HEK293 (cell line): Measurements from ENCODE around the gene TMEM134.
A peak's percentile ranks its signal among the peaks of the same experiment; 100 is the strongest.

Experiments
- CTCF ChIA-PET: fragments of 350-600 bp; formaldehyde crosslinking; extraction: SDS; loops from one replicate; lab custom pipeline; 2021; ENCODE audit warnings: antibody characterized with exemption; lab: Yijun Ruan, JAX
- POLR2A ChIA-PET: fragments of 300-600 bp; formaldehyde crosslinking; extraction: SDS; loops from one replicate; lab custom pipeline; 2020; ENCODE audit warnings: antibody characterized with exemption, inconsistent platforms; lab: Yijun Ruan, JAX
- H3K27ac ChIP-seq: fragments of 200-500 bp; sonication (Bioruptor generic); 2 replicates; pipeline ENCODE4 v1.5.1; 2014; ENCODE audit warnings: low read depth, low read length, control low read depth, inconsistent platforms; ENCODE audit errors: extremely low read depth
- H3K36me3 ChIP-seq, 2 experiments: fragments of 200-500 bp in 1 of 2; sonication (Bioruptor generic) in 1 of 2; 1 replicate in 1 of 2; 2 replicates in 1 of 2; pipeline ENCODE4 v1.5.1; 2014 to 2017; ENCODE audit warnings: inconsistent platforms in 2 of 2, low read length in 2 of 2; ENCODE audit not compliant: control insufficient read depth in 2 of 2, insufficient read depth in 1 of 2
- H3K4me1 ChIP-seq: fragments of 200-500 bp; sonication (Bioruptor generic); 2 replicates; pipeline ENCODE4 v1.5.1; 2014; ENCODE audit warnings: mild to moderate bottlenecking, low read length, inconsistent platforms; ENCODE audit not compliant: control insufficient read depth, insufficient read depth
- H3K4me3 ChIP-seq: 2 replicates; pipeline ENCODE4 v1.5.1; 2011; ENCODE audit warnings: low read depth, mild to moderate bottlenecking, control low read depth, low read length, moderate library complexity
- H3K9me3 ChIP-seq: fragments of 200-500 bp; sonication (Bioruptor generic); 2 replicates; pipeline ENCODE4 v1.5.1; 2014; ENCODE audit warnings: low read depth, low read length, inconsistent platforms; ENCODE audit not compliant: control insufficient read depth, insufficient read depth
- ELK4 ChIP-seq: IDR thresholded peaks from 2 replicates; pipeline ENCODE4 v1.6.1; 2011; ENCODE audit warnings: mild to moderate bottlenecking, low read depth, low read length, borderline replicate concordance
- KLF8 ChIP-seq: fragments of 450-650 bp; formaldehyde crosslinking; IDR thresholded peaks from 2 replicates; pipeline ENCODE4 v1.5.1; 2016; ENCODE audit warnings: missing biosample characterization, missing genetic modification characterization
- SP2 ChIP-seq: fragments of 450-650 bp; formaldehyde crosslinking; IDR thresholded peaks from 2 replicates; pipeline ENCODE4 v1.5.1; 2016; ENCODE audit warnings: missing biosample characterization, missing genetic modification characterization
- ZBTB1 ChIP-seq: fragments of 450-650 bp; formaldehyde crosslinking; IDR thresholded peaks from 2 replicates; pipeline ENCODE4 v1.5.1; 2016; ENCODE audit warnings: missing biosample characterization, missing genetic modification characterization
- ZFHX2 ChIP-seq: fragments of 450-650 bp; formaldehyde crosslinking; conservative IDR thresholded peaks from 2 replicates; pipeline ENCODE4 v1.5.1; 2016; ENCODE audit warnings: missing biosample characterization, missing genetic modification characterization
- ZFP37 ChIP-seq: fragments of 450-650 bp; formaldehyde crosslinking; IDR thresholded peaks from 2 replicates; pipeline ENCODE4 v1.5.1; 2016; ENCODE audit warnings: missing biosample characterization, missing genetic modification characterization
- ZNF121 ChIP-seq: fragments of 450-650 bp; formaldehyde crosslinking; IDR thresholded peaks from 2 replicates; pipeline ENCODE4 v1.5.1; 2016; ENCODE audit warnings: missing biosample characterization, missing genetic modification characterization
- ZNF140 ChIP-seq: fragments of 450-650 bp; formaldehyde crosslinking; IDR thresholded peaks from 2 replicates; pipeline ENCODE4 v1.5.1; 2016; ENCODE audit warnings: missing biosample characterization, missing genetic modification characterization
- ZNF157 ChIP-seq: fragments of 450-650 bp; formaldehyde crosslinking; IDR thresholded peaks from 2 replicates; pipeline ENCODE4 v1.5.1; 2016; ENCODE audit warnings: missing biosample characterization, missing genetic modification characterization
- ZNF239 ChIP-seq: fragments of 450-650 bp; formaldehyde crosslinking; IDR thresholded peaks from 2 replicates; pipeline ENCODE4 v1.5.1; 2016; ENCODE audit warnings: missing biosample characterization, missing genetic modification characterization
- ZNF248 ChIP-seq: fragments of 450-650 bp; formaldehyde crosslinking; IDR thresholded peaks from 2 replicates; pipeline ENCODE4 v1.5.1; 2017; ENCODE audit warnings: missing biosample characterization, missing genetic modification characterization
- ZNF426 ChIP-seq: fragments of 450-650 bp; formaldehyde crosslinking; IDR thresholded peaks from 2 replicates; pipeline ENCODE4 v1.5.1; 2017; ENCODE audit warnings: missing biosample characterization, missing genetic modification characterization, mild to moderate bottlenecking, inconsistent platforms, moderate library complexity
- ZNF449 ChIP-seq: fragments of 450-650 bp; formaldehyde crosslinking; IDR thresholded peaks from 2 replicates; pipeline ENCODE4 v1.5.1; 2017; ENCODE audit warnings: missing biosample characterization, mild to moderate bottlenecking, missing genetic modification characterization, moderate library complexity
- ZNF610 ChIP-seq: fragments of 450-650 bp; formaldehyde crosslinking; IDR thresholded peaks from 2 replicates; pipeline ENCODE4 v1.5.1; 2016; ENCODE audit warnings: missing biosample characterization, missing genetic modification characterization, borderline replicate concordance
- ZNF621 ChIP-seq: fragments of 450-650 bp; formaldehyde crosslinking; IDR thresholded peaks from 2 replicates; pipeline ENCODE4 v1.5.1; 2017; ENCODE audit warnings: missing biosample characterization, missing genetic modification characterization
- ZNF791 ChIP-seq: fragments of 450-650 bp; formaldehyde crosslinking; IDR thresholded peaks from 2 replicates; pipeline ENCODE4 v1.5.1; 2016; ENCODE audit warnings: missing biosample characterization, missing genetic modification characterization
- TF ChIP-seq, protein P1 (sequence below): fragments of 450-650 bp; formaldehyde crosslinking; IDR thresholded peaks from 2 replicates; pipeline ENCODE4 v1.5.1; 2017; ENCODE audit warnings: missing biosample characterization, missing genetic modification characterization

The TMEM134 gene

GRCh38 chr11:67493548-67494370 lies 24.7 kb upstream of the TMEM134 start (continued):
- TF ChIP-seq, protein P1, sequence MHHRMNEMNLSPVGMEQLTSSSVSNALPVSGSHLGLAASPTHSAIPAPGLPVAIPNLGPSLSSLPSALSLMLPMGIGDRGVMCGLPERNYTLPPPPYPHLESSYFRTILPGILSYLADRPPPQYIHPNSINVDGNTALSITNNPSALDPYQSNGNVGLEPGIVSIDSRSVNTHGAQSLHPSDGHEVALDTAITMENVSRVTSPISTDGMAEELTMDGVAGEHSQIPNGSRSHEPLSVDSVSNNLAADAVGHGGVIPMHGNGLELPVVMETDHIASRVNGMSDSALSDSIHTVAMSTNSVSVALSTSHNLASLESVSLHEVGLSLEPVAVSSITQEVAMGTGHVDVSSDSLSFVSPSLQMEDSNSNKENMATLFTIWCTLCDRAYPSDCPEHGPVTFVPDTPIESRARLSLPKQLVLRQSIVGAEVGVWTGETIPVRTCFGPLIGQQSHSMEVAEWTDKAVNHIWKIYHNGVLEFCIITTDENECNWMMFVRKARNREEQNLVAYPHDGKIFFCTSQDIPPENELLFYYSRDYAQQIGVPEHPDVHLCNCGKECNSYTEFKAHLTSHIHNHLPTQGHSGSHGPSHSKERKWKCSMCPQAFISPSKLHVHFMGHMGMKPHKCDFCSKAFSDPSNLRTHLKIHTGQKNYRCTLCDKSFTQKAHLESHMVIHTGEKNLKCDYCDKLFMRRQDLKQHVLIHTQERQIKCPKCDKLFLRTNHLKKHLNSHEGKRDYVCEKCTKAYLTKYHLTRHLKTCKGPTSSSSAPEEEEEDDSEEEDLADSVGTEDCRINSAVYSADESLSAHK (tag by site-specific recombination), result no peak
- TF ChIP-seq ZNF426 (tag by site-specific recombination) (no peak), ZNF791 (tag by site-specific recombination) (no peak), ZNF610 (tag by site-specific recombination) (no peak), ZNF121 (tag by site-specific recombination) (no peak), ZNF140 (tag by site-specific recombination) (no peak)

- Histone ChIP-seq H3K36me3 (peaks cover 0 to 81% of the 10 kb centered on the region in 2 experiments; a peak in 2 of 3 replicates), H3K4me3 (no peak overlapping the region), H3K4me1 (no peaks in the 10 kb centered on the region), H3K9me3 (no peaks in the 10 kb centered on the region), H3K27ac (no peak overlapping the region)
- ChIA-PET CTCF (interaction anchor here (0.6 to 1.2 kb wide), 4 partner anchors 12 to 421 kb away, joined by 3 read pairs; no protein-coding TSS in a partner anchor), POLR2A (interaction anchor here (0.9 to 2.5 kb wide), 2 partner anchors 10 to 92 kb away, joined by 3 to 11 read pairs; partner anchors contain the start of genes AIP and PPP1CA)
- TF ChIP-seq ZFP37 (no peak), ELK4 (no peak), ZNF248 (tag by site-specific recombination) (no peak), ZNF157 (tag by site-specific recombination) (no peak), ZNF239 (tag by site-specific recombination) (no peak), ZFHX2 (0 out of 2 replicates have a peak, but pooled peaks have one; percentile 8), ZNF621 (no peak), KLF8 (tag by site-specific recombination) (0 out of 2 replicates have a peak, but pooled peaks have one; percentile 13), ZBTB1 (tag by site-specific recombination) (no peak), SP2 (tag by site-specific recombination) (peak; percentile 34; the same call in 1 of the 2 replicates), ZNF449 (peak; percentile 85)
These were observed 23.9 kb upstream of the TMEM134 start for GRCh38 chr11:67492801-67493547.
